HFFc6 (cell line): ENCODE data around the gene TBCB. TPM values are rescaled to one million over a fixed set of nuclear protein-coding genes. Genes with fewer than 3 reads are reported as not detected.

ENCODE experiments used
- DNase-seq: peaks from one replicate; pipeline ENCODE4 v3.0.0-alpha.2; 2018
- H3K27ac Mint-ChIP-seq: 2 replicates; pipeline ENCODE4 v1.8.0; 2020; ENCODE audit warnings: mild to moderate bottlenecking, mixed read lengths
- H3K27me3 Mint-ChIP-seq: 2 replicates; pipeline ENCODE4 v1.8.0; 2021; ENCODE audit warnings: mild to moderate bottlenecking, moderate library complexity, mixed read lengths; ENCODE audit not compliant: insufficient read depth
- H3K36me3 Mint-ChIP-seq: 2 replicates; pipeline ENCODE4 v1.8.0; 2021; ENCODE audit warnings: low read depth, mixed read lengths
- H3K4me1 Mint-ChIP-seq: 2 replicates; pipeline ENCODE4 v1.8.0; 2020; ENCODE audit warnings: low read depth, mixed read lengths
- H3K4me3 Mint-ChIP-seq: 2 replicates; pipeline ENCODE4 v1.8.0; 2020; ENCODE audit warnings: mild to moderate bottlenecking, moderate library complexity, mixed read lengths
- H3K9me3 Mint-ChIP-seq: 2 replicates; pipeline ENCODE4 v1.8.0; 2020; ENCODE audit warnings: mild to moderate bottlenecking, mixed read lengths
- CTCF ChIP-seq: fragments of 200-600 bp; sonication (generic); IDR thresholded peaks from 2 replicates; pipeline ENCODE4 v1.5.0; 2021; ENCODE audit warnings: antibody characterized with exemption, mild to moderate bottlenecking
- total RNA-seq, 6 experiments: library from RNA; stranded (reverse); fragmentation: NEBNext Ultra II Directional; extraction: Animal tissue kit (Norgen Biotek cat#: 25700); gene quantifications; 2 replicates in 1 of 6; 3 replicates in 5 of 6; pipeline ENCODE4 v1.2.3, GENCODE V29; 2021

TBCB gene
- total RNA-seq, 6 experiments from 2014 or later = 229 to 266 (median 243) TPM

GRCh38 chr19:36086326-36086725 lies 28.9 kb upstream of the TBCB start:
- Mint-ChIP-seq H3K4me1 (no peaks in the 10 kb centered on the region), H3K27me3 (no peaks in the 10 kb centered on the region; the same call in none of the 2 replicates), H3K4me3 (no peak overlapping the region), H3K27ac (no peak overlapping the region), H3K9me3 (no peaks in the 10 kb centered on the region), H3K36me3 (peaks cover 43% of the 10 kb centered on the region)
- no peak for DNase-seq
- TF ChIP-seq CTCF = no peak

GRCh38 chr19:36089847-36090246 lies 25.4 kb upstream of the TBCB start:
- Mint-ChIP-seq H3K4me1 (no peaks in the 10 kb centered on the region), H3K27ac (no peak overlapping the region), H3K27me3 (no peaks in the 10 kb centered on the region; the same call in none of the 2 replicates), H3K4me3 (no peak overlapping the region), H3K9me3 (no peaks in the 10 kb centered on the region), H3K36me3 (peaks cover 27% of the 10 kb centered on the region)
- DNase-seq = no peak
- no peak for TF ChIP-seq CTCF

- Mint-ChIP-seq H3K27ac (no peak overlapping the region), H3K27me3 (no peaks in the 10 kb centered on the region; the same call in none of the 2 replicates), H3K36me3 (peaks cover 20% of the 10 kb centered on the region), H3K4me3 (no peak overlapping the region), H3K9me3 (no peaks in the 10 kb centered on the region), H3K4me1 (no peaks in the 10 kb centered on the region)
- DNase-seq = no peak
- no peak for TF ChIP-seq CTCF
Measured at GRCh38 chr19:36090910-36091695, 24.2 kb upstream of the TBCB start.

- Mint-ChIP-seq H3K4me1 (no peaks in the 10 kb centered on the region), H3K36me3 (peaks cover 28% of the 10 kb centered on the region), H3K4me3 (no peak overlapping the region), H3K27me3 (no peaks in the 10 kb centered on the region; the same call in none of the 2 replicates), H3K27ac (no peak overlapping the region), H3K9me3 (no peaks in the 10 kb centered on the region)
- no peak for DNase-seq
- TF ChIP-seq CTCF = no peak
Measured at GRCh38 chr19:36092566-36092965, 22.7 kb upstream of the TBCB start.

- no peak for TF ChIP-seq CTCF
- H3K4me1 Mint-ChIP-seq = no peaks in the 10 kb centered on the region
- H3K36me3 Mint-ChIP-seq = peaks cover 28% of the 10 kb centered on the region
- no peak overlapping the region for H3K4me3 Mint-ChIP-seq
- no peak for DNase-seq
- H3K9me3 Mint-ChIP-seq = no peaks in the 10 kb centered on the region
- H3K27ac Mint-ChIP-seq = no peak overlapping the region
- H3K27me3 Mint-ChIP-seq = no peaks in the 10 kb centered on the region; the same call in none of the 2 replicates
Measured at GRCh38 chr19:36093146-36093662, 22.1 kb upstream of the TBCB start.
